ENCODE results near the gene TTC24.
A peak's percentile ranks its signal among the peaks of the same experiment; 100 is the strongest.

The TTC24 gene

GRCh38 chr1:156612666-156613065 lies 33.1 kb downstream of the TTC24 start:
- TF ChIP-seq CTCF (conservative IDR thresholded peaks at IDR 0.05; ENCODE audit: control insufficient read depth, insufficient read depth, low read depth, low read length) = no peak
- H3K4me3 ChIP-seq (ENCODE audit: control insufficient read depth, low read depth, low read length) = no peak overlapping the region
- DNase-seq (ENCODE audit: low read depth) = no peak

DNA sequence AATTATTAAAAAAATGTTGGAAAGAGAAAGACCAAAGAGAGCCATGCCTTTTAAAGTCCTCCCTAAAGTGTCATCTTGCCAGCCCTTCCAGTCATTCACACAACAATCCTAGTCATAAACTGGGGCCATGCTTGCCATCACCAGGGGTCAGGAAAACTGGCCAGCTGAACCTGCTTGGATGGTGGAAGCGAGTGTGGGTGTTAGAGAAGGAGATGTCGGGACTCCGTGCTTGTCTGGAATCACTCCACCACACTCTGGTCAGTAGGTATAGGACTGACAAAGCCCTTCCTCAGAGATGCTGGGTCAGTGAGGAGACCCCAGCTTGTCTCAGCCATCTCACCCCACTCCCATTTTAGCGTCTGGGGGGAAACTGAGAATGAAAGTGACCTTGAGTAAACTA lies 36.4 kb downstream of the TTC24 start:
- no peak overlapping the region for H3K4me3 ChIP-seq (ENCODE audit: control insufficient read depth, low read depth, low read length)
- no peak for TF ChIP-seq CTCF (conservative IDR thresholded peaks at IDR 0.05; ENCODE audit: control insufficient read depth, insufficient read depth, low read depth, low read length)
- no peak for DNase-seq (ENCODE audit: low read depth)

DNA sequence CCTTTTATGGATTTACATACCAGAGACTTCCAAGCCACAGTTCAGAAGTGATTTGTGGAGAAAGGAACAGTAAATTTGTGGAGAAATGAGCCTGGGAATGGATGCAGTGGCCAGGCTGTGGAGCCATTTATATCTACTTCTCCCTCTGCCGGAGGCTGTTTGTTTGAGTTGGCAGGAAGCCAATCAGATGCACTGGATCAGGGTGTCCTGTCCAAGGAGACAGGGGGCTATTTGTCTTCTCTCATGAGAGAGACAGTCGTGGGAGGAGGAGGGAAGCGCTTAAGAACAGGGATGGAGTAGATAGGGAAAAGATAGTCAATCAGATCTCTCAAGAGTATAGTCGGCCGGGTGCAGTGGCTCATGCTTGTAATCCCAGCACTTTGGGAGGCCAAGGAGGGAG lies 36.9 kb downstream of the TTC24 start:
- TF ChIP-seq CTCF (conservative IDR thresholded peaks at IDR 0.05; ENCODE audit: control insufficient read depth, insufficient read depth, low read depth, low read length) = peak; percentile 7
- peak; percentile 54 for DNase-seq (ENCODE audit: low read depth)
- no peak overlapping the region for H3K4me3 ChIP-seq (ENCODE audit: control insufficient read depth, low read depth, low read length)

- TF ChIP-seq CTCF (conservative IDR thresholded peaks at IDR 0.05; ENCODE audit: control insufficient read depth, insufficient read depth, low read depth, low read length) = peak; percentile 48
- H3K4me3 ChIP-seq (ENCODE audit: control insufficient read depth, low read depth, low read length) = no peak within 1 kb of the TSS
- DNase-seq (ENCODE audit: low read depth) = no peak
These were observed 39.5 kb downstream of the TTC24 start, which contains the start of gene HAPLN2 for GRCh38 chr1:156618853-156619581. TSS of gene HAPLN2 (plus strand) at chr1:156619415. CDS start at chr1:156623491, 4,076 bp downstream.

DNA sequence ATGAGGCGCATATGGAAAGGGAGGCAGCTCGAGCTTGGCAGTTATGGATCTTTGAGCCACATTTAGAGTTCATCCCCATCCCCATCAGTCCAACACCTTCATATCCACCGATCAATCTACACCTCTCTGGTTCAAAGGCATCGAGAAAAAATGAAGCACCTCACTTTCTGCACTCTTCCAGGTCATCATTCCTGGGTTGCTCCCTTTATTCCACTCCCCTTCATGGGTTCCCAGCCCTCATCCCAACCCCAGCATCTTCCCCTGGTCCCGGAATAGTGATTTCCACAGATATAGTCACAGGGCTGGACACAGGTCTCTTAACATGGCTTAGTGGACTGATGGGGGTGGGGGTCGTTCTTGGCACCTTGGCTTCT lies 40.0 kb downstream of the TTC24 start:
- DNase-seq (ENCODE audit: low read depth) = no peak
- no peak overlapping the region for H3K4me3 ChIP-seq (ENCODE audit: control insufficient read depth, low read depth, low read length)
- TF ChIP-seq CTCF (conservative IDR thresholded peaks at IDR 0.05; ENCODE audit: control insufficient read depth, insufficient read depth, low read depth, low read length) = no peak

DNA sequence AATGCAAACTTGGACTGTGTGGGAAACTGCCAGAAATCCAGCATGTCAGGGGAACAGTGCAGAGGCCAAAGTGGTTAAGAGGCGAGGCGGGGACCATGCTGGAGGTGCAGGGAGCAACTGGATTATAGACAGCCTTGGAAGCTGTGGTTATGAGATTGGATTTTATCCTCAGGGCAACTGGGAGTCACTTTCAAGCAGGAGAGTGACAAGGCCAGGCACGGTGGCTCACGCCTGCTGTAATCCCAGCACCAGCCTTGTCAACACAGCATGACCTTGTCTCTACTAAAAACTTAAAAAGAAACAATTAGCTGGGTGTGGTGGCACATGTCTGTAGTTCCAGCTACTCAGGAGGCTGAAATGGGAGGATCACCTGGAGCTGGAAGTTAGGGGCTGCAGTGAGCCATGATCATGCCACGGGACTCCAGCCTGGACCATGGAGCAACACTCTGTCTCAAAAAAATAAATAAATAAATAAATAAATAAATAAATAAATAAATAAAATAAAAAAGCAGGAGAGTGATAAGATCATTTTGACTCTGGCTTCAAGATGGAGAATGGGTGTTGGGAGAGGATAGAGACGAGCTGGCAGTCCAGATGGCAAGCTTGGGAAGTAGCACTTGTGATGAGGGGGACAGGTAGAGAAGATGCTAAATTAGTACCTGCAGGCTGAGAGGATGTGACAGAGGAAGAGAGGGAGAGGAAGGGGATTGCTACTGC lies 43.2 kb downstream of the TTC24 start:
- no peak for TF ChIP-seq CTCF (conservative IDR thresholded peaks at IDR 0.05; ENCODE audit: control insufficient read depth, insufficient read depth, low read depth, low read length)
- H3K4me3 ChIP-seq (ENCODE audit: control insufficient read depth, low read depth, low read length) = no peak overlapping the region
- no peak for DNase-seq (ENCODE audit: low read depth)
